GM19395 (cell line): Measurements from ENCODE around the gene ATG3.

Experiments used
- ATAC-seq: cut with Tn5 transposase; IDR thresholded peaks from one replicate; pipeline ENCODE4 v1.9.1; 2021; ENCODE audit warnings: mild to moderate bottlenecking, moderate library complexity; ENCODE audit not compliant: unreplicated experiment

The ATG3 gene

DNA sequence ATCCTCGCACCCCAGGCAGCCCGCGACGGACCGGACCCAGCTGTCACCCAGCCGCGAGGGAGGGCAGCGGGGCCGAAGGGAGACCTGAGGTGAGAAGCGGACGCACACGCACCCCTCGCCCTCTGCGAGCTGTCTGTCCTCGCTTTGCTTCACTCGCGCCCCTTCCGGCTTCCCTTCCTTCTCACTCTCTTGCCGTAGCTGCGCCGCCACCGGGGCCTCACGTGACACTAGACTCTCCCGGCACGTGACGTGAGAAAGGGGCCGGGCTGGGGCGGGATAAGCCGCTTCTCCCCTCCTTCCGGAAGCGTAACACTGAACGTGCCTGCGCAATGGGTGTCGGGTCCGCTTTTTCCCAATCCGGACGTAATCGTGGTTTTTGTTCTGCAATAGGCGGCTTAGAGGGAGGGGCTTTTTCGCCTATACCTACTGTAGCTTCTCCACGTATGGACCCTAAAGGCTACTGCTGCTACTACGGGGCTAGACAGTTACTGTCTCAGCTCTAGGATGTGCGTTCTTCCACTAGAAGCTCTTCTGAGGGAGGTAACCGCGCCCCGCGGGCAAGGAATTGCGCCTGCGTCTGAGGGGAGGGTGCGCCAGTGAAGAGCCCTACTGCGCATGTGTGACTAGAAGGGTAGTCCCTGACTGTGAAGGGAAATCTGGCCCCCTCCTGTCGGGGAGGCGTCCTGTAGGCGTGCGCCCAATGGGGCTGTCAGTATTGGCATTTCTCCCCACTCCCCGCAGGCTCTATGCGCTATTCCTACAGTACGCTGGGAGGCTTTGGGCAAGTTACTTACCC lies at the start of gene ATG3, which contains the start of gene SLC35A5:
TSS of gene ATG3 (minus strand) at position 229 of the 796 bp plus-strand sequence. CDS start 434 bp downstream, outside the sequence.
TSS of gene SLC35A5 (plus strand) at position 312 of the 796 bp plus-strand sequence. CDS start 1,359 bp downstream, outside the sequence.
- ATAC-seq: peak; percentile 84

DNA sequence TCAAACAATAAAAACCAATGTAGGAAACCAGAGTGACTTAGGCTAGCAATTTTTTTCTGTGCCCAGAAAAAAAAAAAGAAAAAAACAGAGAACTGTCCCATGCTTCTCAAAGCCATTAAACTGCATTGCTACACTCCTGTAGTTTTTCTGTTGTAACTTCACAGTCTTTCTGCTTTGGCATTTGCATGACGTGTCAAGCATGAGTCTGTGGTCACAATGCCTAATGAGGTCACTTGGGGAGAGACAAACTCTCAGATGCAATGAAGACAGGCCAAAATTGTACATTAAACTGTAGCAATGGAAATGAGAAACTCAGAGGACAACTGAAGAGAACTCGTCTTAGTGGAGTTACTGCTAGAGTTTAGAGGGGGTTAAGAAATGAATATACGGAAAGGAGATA lies 48.4 kb upstream of the ATG3 start:
- no peak for ATAC-seq

DNA sequence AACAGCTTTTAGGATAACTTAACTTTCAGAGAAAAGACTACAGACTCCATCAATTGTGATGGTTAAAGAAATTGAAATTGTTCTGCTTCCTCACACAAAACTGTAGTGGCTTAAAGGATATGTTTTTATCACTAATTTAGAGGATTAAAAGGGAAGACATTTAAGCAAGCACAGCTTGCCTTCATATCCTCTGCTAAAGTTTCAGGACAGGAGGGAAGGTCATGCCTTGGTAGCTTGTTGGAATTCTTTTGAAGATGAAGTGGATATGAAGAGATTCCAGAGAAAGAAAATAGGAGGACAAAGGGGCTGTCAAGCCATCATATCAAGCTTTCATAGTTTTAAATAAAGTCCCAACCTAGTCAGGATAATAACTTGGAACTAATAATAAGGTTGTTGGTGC lies 46.1 kb upstream of the ATG3 start:
- ATAC-seq: no peak

DNA sequence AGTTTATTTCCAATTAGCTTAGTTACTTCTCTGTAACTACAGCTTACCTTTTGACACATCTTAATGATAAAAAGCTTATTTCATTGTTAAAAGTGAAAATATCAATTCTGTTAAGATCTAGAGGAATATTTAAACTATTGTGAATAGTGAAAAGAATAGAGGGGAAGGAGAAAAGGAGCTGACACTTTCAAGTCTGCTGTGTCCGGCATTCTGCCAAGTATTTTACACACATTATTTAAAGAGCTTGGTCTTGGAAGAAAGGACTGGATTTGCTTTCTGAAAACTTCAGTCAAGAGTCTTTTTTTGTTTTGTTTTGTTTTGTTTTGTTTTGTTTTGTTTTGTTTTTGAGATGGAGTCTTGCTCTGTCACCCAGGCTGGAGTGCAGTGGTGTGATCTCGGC lies 44.3 kb upstream of the ATG3 start:
- ATAC-seq: no peak

DNA sequence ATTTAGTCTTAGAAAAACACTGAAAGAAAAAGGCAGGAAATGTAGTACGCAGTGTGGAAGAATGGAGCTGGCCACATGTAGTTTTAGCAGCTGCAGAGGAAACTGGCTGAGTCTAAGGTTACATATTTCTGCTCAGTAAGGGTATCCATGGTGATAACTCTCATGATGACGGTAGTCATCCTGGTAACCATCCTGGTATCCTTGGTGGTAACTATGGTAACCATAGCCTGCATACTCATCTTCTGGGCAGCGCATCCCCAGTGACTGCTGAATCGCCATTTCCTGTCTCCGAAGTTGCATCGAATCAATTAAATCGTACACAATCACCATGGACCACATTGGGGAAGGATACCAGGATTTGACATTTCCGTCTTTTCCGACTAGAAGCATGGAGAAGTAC lies 43.5 kb upstream of the ATG3 start:
- no peak for ATAC-seq

DNA sequence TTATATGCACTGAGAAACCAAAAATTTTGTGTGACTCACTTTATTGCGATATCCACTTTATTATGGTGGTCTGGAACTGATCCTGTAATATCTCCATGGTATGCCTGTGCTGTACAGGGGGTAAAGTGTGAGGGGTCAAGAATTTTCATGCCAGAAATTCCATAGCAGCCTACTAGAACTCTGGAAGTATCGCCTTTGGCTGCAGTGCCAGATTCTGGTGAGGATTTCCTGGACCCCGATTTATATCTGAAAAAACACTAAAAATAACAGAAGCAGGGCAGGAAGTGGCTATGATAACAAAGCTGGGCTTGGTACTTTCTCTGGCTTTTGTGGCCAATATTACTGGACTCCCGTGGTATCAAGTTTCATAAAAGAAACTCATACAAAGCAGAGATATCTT lies 42.8 kb upstream of the ATG3 start:
- ATAC-seq: no peak

DNA sequence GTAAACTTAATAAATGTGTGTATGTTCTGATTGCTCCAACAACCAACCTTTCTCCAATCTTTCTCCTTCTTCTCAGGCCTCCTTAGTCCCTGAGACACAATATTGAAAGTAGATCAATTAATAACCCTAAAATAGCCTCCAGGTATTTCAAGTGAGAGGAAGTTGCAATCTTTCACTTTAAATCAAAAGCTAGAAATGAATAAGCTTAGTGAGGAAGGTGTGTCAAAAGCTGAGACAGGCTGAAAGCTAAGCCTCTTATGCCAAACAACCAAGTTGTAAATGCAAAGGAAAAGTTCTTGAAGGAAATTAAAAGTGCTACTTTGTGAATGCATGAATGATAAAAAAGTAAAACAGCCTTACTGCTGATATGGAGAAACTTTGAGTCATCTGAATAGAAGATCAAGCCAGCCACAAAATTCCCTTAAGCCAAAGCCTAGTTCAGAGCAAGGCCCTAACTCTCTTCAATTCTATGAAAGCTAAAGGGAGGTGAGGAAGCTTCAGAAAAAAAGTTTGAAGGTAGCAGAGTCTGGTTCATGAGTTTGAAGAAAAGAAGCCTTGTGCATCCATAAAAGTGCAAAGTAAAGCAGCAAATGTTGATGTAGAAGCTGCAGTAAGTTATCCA lies 40.6 kb upstream of the ATG3 start:
- ATAC-seq: peak; percentile 88

GRCh38 chr3:112598731-112599130 lies 37.0 kb upstream of the ATG3 start:
- no peak for ATAC-seq

GRCh38 chr3:112597945-112598344 lies 36.2 kb upstream of the ATG3 start:
- ATAC-seq: no peak

GRCh38 chr3:112594856-112595255 lies 33.1 kb upstream of the ATG3 start:
- ATAC-seq: no peak

DNA sequence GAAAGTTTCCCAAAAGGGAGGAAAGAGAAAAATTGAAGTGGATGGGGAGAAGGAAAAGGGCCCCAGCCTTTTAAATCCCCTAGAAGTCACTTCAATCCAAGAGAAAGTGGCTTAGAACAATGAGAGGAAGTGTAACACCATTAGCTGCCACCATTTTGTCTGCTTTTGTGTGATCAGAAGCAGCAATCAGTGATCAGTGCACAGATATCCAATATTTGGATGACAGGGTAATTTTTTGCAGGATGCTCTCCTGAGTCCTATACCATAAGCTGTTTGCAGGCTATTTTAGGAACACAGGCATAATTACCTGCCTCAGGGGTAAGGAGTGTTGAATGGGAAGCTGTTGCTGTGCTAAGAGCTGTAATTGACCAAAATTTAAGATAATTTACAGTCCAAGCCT lies 31.5 kb upstream of the ATG3 start:
- ATAC-seq: no peak

GRCh38 chr3:112587336-112587735 lies 25.6 kb upstream of the ATG3 start:
- ATAC-seq: no peak

DNA sequence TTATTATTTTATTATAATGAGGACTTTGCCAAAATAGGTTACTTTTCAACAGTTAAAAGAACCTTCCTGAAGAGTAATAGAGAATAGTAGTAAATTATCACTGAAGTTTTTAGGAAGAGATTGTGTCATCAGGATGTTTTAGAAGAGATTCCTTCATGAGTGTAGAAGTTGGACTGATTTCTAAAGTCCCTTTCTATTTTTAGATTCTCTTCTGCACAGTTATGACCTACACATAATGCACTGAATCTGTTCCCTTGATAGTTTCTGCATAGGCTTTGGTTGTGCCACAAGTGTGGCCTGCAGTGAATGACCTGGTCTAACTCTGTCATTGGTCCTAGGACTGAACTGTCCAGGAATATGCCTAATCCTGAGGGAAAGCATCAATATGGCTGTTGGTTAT lies 24.0 kb upstream of the ATG3 start:
- ATAC-seq: no peak

- no peak for ATAC-seq
Measured at GRCh38 chr3:112583105-112583504, 21.3 kb upstream of the ATG3 start.

DNA sequence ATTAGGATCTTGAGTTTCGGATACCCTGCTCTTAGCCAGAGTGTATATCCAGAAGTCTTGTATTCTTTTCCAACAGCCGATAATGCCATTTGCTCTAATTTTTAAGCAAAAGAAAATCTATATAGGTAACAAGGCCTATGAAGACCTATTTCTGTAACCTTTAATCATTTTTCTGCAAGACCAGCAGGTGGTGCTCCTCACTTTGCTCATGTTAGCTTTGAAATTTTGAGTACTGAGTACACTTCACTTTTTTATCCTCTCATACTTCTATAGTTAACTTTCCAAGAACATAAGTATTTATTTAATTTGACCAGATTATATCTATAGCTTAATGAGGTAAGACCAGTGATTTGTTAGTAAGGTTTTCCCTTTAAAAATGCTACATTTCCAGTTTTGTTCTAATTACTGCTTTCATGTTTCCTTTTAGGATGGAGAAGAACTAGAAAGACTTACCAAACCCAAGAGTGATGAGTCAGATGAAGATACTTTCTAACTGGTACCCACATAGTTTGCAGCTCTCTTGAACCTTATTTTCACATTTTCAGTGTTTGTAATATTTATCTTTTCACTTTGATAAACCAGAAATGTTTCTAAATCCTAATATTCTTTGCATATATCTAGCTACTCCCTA lies 20.6 kb upstream of the ATG3 start:
- no peak for ATAC-seq

GRCh38 chr3:112579697-112580096 lies 17.9 kb upstream of the ATG3 start:
- no peak for ATAC-seq

GRCh38 chr3:112579232-112579631 lies 17.5 kb upstream of the ATG3 start:
- ATAC-seq: no peak

GRCh38 chr3:112572701-112573100 lies 10.9 kb upstream of the ATG3 start:
- no peak for ATAC-seq

DNA sequence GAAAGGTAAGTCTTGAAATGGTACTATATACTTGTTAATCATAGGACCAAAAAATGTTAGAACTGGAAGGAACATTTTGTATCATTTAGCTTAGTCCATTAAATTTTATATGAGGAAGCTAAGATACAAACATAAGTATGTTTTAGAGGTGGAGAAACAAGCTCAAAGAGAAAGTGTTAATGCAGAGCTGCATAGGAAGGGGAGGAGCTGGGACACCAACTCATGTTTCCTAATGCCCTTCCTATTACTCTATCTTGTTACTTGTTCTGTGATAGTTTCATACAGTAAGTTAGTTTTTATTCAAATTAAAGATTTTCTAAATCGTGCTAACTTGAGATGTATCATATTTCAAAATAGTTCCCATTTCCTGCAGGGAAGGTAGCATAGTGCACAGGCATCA lies 7.5 kb upstream of the ATG3 start:
- ATAC-seq: no peak

- ATAC-seq: no peak
Measured at GRCh38 chr3:112568642-112569041, 6.9 kb upstream of the ATG3 start.

DNA sequence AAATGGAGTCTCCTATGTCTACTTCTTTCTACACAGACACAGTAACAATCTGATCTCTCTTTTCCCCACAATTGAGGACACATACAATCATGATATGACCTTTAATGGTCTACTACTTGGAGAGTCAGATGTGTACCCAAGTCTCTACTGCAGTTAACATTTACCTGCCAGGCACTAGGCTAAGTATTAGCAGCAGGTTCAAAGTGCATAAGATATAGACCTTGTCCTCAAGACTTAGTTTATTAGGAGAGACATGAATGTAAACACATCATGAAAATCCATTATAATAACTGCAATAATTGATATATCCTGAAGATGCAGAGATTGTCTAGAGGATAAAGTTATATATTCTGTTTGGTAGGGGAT lies 3.2 kb upstream of the ATG3 start:
- no peak for ATAC-seq
